Epidermal melanocyte (primary cell): Measurements from ENCODE around the gene ATG2A.

Source experiments
- DNase-seq: peaks from one replicate; pipeline ENCODE4 v3.0.0; 2011; ENCODE audit warnings: low spot score; ENCODE audit not compliant: insufficient read length

ATG2A gene

DNA sequence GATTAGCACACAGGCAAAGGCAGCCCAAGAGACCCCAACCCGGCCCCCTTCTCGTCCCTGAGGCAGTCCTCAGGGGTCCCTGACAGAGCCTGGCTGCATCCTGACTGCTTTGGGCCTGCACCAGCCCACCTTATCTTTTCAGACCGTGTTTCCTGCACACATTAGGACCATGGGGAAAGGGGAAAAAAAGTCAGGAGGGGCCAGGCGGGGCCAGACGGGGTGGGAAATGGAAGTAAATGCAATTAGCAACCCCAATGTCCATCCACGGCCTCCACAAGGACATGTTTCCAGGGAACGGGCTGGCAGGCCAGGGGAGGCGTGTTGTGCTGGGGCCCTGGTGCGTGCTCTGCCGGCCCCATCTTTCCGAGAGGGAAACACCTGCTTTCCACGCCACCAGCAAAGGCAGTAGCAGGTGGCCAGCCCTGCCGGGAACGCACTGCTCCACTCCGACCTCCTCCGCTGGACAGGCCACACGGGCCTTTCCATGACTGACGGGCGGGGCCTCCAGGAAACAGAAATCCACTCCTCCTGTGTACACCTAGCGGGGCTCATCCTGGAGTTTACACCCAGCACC lies 46.0 kb downstream of the ATG2A start:
- no peak for DNase-seq

DNA sequence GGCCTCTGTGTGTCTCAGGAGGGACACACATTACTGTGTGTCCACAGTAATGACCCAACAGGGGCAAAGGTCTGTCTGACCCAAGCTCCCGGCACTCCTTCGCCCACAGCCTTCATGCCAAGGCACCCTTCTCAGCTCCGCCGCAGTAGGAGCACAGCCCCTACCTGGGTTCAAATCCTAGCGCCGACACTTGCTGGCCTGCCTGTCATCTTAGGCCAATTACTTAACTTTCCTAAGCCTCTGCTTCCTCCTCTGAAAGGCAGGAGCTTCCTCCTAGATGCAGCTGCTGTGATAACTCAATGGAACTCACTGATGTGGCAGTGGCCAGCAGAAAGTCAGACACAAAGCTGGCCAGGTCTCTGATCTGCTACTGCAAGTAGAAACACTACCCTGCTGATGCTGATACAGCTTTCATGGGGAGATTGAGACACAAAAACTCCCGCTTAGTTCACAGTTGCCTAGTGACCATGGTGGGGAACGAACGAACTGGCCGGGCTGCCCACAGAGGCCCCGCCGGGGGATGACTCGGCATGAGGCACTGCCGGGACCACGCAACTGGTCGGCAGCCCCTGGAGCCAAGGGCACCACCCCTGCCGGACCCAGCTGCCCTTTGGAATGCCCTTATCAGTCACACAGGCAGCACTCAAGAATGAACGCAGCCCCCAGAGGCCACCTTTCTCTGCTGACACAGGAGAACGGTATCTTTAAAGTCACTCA lies 46.7 kb downstream of the ATG2A start:
- DNase-seq: no peak

DNA sequence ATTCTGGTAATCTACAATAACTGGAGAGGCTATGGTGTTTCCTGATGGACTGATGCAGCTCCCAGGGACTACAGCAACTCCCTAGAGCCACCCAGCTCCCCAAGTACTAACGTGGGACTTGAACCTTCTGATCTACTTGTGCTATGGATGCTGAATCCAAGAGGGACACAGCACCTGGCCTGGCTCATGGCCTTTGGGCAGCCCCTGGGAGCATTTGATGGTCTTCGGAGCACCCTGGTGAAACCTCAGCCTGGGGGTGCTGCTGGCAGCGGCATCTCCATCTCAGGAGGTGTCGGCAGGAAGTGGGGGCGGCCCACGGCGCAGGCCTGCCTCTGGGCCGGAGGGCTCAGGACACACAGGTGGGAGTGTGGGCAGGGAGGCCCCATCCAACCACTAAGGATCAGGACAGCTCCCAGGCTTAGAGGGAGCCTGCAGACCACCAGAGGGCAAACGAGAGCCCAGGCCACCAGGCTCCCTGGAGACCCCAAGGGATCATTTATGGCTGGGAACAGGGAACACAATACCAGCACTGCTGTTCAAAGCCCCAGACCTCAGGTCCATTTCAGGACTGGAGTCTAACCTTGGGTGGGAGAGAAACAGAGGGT lies 47.3 kb downstream of the ATG2A start:
- no peak for DNase-seq

DNA sequence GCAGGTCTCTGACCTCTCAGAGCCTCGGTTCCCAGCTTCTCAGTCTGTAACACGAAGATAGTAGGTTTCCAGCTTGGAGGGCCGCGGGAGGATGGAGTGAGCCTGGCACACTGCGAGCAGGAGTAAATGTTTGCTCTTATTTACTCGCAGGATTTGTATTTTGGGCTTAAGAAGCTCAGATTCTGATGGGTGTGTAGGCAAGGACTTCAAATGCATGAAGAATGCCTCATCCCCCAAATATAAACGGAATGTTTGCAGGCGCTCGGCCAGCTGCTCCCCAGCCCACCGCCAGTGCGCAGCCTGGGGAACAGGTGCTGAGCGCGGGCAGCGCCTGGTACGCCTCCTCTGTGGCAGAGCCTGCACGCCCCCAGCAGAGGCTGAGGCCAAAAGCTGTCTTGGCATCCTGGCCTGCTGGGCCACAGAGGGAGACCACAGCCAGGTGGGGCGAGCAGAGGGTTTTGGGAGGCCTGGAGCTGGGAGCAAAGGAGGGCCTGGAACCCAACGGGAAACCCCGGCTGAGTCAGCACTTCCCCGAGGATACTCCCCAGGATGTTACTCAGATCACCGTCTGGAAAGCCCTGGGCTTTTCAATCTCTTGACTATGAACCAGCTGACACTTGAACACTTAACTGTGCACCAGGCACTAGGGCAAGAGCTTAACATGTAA lies 48.0 kb downstream of the ATG2A start:
- DNase-seq: no peak

DNA sequence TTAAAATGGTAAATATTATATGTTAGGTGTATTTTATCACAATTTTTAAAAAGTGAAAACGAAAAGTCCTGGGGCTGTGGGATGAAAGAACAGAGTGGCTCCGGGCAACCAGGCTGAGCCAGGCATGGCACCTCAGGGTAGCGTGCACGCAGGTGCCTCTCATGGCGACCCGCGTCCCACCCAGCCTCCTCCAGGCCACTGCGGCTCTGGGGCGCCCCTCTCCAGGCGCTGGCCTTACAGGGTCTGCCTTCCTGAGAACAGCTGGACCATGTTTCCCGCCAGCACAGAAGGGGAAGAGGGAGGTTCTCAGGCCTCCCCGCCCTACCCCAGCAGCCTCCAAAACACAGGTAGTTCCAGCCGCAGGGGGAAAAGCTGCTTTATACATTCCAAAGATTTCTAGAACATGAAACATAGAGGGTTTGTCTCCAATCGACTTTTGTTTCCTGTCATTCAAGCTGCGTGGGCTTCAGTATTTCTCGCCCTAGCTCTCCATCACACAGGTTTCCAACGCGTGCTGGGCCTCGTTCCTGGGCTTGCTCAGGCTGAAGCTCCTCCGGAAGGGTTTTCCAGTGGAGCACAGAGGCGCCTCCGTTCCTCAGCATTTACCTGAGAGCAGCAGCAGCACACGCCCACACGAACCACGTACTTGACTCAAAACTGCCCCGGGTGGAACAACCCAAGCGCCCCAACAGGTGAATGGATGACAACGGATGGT lies 49.1 kb downstream of the ATG2A start:
- no peak for DNase-seq

DNA sequence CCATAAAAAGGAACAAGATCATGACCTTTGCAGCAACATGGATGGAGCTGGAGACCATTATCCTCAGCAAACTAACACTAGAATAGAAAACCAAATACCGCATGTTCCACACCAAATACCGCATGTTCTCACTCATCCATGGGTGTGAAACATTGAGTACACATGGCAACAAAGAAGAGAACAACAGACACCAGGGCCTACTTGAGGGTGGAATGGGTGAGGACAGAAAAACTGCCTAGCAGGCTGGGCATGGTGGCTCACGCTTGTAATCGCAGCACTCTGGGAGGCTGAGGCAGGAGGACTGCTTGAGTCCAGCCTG lies 50.9 kb downstream of the ATG2A start:
- DNase-seq: no peak

DNA sequence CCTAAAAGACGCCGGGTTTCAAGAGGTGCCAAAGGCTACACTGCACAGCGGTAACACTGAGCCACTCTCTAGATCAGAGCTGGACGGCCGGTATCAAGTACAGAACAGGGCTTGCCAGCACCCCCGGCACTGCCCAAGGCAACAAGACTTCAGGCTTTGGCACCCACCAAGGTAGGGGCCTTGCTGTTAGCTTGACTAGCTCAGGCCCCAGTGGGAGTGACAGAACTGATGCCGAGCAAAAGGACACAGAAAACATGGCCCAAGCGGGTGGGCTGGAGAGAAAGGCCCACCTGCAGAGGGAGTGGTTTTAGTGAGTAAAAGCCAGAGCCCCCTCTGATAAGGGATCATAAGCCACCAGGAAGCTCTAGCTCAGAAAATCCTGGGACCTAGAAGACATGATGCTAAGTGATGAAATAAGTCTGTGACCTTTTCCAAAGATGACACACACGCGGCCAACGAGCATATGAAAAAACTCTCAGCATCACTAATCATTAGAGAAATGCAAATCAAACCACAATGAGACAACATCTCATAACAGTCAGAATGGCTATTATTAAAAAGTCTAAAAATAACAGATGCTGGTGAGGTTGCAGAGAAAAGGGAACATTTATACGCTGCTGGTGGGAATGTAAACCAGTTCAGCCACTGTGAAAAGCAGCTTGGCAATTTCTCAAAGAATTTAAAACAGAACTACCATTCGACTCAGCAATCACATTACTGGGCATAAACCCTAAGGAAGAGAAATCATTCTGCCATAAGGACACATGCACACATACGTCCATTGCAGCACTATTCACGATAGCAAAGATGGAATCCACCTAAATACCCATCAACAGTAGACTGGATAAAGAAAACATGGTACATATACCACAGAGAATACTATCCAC lies 51.5 kb downstream of the ATG2A start:
- DNase-seq: no peak

DNA sequence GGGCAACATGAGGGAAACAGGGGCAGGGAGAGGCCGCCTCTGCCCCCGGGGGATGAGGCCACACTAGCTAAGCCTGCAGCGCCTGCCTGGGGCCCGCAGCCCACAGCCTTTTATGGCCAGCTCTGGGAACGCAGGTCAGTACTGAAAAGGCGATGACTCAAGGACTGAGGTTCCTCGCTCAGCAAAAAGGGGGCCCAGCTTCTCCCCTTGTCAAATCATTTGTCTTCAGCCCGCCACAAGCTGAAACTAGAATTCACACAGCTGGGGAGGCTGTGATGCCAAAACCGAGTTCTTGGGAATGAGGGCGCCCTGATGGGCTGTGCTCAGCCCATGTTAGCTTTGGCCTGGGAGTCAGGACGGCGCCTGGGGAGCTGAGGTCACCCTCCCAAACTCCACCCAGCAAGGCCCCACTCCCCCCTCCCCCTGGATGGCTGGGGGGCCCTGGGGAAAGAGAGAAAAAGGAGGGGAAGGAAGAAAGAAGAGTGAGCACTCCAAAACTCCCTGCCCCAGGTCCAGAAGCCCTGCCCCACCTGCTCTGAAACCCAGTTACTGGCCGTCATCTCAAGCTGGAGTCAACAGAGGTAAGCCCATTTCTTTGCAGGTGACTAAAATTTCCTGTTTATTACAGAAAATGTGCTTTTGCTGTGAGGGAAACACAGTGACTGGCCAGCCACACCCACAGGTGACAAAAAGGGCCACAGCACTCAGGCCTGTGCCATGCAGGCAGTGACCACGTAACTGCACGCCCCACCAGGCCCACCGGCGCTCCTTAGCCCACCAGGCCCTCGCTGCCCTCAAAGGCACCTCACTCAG lies 52.3 kb downstream of the ATG2A start:
- DNase-seq: peak; percentile 64

DNA sequence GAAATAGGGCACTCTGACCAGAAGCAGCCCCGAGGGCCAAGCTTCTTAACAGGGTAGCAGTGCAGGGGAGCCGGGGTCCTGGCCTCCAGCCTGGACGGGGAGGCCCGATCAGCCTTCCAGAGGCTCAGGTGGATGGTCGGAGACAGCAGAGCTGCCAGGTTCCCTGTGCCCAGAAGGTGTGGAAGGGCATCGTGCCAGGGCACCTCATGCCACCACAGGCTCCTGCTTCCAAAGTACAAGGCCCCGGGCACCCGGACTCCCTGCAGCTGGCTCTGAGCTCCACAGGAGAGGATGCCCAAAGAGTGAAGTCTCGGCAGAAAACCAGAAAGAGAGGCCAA lies 52.9 kb downstream of the ATG2A start:
- no peak for DNase-seq

DNA sequence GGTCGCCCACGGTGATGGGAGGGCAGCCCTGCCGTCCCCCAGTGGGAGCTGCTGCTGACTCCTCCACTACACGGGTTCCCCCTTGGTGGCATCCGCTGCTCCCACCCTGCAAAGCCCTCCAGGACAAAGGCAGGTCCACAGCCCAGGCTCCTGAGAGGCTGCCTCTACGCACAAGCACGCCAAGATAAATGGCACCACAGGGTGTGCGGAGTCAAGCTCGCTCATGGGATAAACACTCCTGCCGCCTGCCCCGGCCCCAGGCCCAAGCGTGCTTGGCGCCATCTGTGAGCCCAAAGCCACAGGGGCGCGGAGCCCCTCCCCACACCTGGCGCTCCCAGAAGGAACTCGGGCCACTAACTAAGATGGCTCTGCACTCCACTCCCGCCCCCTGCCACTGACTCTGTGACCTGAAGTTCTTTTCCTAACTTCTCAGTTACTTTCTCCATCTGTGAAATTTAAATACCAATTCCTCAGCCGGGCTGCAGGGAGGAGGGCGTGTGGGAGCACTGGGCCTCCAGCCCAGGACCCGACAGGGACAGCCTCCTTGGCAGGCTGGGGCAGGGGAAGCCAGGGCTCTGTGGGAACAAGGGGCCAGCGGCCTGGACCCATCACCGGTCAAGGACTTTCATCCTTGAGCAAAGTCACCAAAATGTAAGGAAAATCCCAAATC lies 53.5 kb downstream of the ATG2A start:
- no peak for DNase-seq

DNA sequence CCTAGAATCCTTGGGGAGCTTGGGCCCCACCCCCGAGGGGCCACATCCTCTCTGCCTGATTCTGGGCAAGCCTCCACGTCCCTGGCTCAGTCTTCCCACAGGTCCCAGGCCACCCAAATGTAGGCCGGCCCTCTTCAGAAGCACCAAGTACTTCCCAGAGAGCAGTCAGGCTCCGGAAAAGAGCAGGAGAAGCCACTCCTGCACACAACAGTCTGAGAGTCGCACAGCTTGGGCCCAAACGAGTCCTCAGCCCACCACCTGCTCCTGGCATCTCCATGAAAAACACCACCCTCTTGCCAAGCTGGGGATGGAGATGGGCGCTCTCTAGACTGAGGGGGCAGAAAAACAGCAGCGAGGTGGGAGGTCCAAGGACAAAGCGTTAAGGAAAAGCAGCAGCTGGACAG lies 54.0 kb downstream of the ATG2A start:
- no peak for DNase-seq

DNA sequence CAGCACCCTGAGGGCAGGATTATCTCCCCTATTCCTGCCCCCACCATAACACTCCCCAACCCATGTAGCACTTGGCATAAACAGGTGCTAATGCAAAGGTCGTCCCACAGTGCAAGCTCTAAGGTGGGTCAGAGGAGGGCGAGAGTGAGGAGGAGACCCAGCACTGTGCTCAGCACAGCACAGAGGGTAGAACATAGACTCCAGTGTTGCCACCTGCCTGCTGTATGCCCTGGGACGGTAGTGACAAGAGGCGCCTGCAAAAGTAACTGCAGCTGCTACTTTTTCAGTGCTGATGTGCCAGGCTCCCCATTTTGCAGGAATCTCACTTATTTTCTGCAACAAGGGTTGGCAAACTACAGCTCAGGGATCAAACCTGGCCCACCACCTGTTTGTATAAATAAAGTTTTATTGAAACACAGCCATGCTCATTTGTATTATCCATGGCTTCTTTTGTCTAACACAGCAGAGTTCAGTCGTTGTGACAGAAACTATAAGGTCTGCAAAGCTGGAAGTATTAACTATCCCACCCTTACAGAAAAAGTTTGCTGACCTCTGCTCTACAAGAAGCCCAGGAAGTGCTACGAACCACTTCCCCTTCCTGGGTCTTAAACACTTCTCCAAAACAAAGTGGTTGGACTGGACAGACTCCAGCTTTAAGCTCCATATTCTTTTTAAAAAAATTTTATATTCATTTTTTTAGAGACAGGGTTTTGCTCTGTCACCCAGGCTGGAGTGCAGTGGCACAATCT lies 55.6 kb downstream of the ATG2A start:
- no peak for DNase-seq

DNA sequence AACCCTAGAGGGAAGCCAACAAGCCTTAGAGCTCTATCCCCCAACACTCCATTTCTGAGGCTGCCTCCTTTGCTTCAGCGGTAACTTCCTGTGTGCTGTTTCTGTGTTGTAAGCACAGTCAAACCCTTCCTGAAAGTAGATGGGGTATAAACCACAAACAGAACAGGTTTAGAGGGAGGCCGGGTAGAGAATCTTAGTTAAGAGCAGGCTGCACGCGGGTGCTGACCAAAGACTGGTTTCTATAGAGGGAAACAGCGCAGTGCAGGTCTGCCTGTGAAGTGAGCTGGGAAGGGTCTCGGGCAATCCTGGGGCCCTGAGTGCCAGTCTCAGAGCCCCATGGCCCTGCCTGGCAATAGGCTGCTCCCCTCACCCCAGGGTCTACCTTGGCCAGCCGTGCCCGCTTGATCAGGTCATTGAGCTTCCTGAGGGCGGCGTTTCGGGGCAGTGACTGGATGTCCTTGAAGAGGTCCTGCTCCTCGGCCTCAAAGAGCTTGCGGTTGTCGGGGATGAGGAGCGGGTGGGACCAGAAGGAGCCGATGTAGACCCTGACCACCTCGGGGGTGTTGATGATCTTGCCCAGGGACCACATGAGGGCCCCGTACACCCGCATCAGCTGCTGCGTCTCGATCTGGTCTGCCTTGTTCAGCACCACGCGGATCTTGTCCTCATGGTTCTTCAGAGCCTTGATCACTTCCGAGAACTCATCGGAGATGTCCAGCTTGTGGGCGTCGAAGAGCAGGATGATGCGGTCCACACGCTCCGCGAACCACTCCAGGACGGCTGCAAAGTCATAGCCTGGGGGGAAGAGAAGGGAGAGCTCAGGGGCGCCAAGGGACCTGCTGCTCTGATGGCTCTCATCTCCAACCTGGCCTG lies 57.2 kb downstream of the ATG2A start:
- DNase-seq: no peak

DNA sequence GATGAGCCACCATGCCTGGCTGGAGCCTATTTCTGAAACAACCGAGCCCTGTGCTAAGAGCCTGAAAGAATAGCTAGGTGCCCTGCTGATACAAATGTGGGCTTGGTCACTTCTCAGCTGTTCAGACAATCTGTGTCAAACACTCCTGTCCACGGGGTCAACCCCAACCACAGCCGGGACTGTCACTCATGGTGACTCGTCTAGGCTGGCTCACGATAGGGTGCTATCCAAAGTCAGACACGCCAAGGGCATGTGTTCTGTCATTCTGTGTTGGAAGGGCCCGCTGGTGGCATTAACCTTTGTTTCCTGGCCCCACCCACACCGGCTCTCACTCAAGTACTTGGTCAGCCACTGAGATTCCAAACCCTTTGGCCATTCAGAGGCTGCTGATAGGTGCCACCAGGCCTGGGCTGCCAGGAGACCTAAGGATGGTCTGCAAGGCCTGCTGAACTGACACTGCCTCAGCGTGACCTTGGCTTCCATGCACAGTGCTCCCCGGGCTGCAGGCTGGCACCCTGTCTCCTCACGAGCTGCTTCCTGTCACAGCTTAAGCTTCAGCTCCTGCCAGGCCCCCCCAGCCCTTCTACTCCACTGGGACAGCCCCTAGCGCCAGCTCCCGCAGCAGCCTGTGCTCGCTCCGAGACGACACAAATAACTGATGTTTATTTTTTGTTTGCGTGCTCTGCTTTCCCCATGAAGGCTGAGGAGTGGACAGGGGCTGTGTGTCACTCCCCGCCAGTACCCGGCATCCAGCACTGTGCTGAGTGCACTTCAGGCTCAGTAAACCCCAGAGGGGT lies 58.3 kb downstream of the ATG2A start:
- DNase-seq: no peak

DNA sequence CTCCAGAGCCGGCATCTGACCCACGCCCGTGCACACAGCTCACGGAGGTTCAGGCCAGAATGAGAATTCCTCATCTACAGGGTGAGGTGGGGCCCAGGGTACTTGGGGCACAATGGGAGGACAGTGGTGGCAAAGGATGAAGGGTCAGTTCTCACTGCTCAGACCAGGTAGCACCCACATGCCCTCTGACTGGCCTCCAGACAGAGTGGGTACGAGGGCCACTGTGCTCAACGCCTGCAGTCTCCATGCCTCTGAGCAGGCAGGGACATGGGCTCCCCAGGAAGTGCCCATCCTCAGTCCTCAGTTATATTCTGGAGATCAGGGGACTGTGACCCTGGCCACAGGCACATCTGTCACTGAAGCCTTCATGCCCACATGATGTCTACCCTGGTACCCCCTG lies 59.5 kb downstream of the ATG2A start:
- DNase-seq: no peak

DNA sequence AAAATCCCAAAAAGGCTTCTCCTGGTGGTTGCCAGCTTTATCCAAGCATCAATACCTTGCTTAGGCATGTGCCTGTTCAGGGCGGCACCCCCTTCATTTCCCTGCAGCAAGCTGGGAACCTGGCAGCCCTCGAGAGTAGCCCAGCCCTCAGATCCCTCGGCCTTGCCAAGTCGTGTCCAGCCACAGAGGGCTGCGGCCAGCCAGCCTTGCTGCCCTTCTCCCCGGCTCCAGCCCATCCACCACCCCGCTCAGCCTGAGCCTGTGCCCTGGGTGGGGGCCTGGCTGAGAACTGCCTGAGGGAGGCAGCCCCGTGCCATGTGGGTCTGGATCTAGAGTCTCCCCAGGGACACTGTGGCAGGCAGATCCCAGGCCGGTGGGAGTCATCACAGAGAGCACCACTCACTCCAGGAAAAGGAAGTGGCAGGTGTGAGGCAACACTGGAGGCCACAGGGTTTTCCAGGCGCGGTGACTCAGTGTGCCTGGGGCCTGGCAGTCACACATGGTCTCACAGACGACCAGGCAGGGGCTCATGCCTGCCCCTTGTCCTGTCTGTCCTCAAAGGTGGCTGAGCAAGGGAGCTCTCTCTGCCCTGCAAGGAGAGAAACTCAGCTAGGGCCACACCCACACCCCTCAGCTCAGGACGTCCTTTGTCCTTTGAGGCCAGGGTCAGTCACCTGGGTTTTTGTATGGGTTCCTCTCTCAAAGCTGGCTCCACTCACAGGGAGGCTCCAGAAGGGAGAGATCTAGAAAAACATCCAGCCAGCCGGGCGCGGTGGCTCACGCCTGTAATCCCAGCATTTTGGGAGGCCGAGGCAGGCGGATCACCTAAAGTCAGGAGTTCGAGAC lies 60.4 kb downstream of the ATG2A start:
- DNase-seq: no peak
